ENCODE measurements around the gene FBXL2.
"Not testable (repeated sequence)": the region's sequence is repeated elsewhere in the genome, so short reads cannot be mapped to it uniquely, and the experiment has no call there.

The FBXL2 gene

DNA sequence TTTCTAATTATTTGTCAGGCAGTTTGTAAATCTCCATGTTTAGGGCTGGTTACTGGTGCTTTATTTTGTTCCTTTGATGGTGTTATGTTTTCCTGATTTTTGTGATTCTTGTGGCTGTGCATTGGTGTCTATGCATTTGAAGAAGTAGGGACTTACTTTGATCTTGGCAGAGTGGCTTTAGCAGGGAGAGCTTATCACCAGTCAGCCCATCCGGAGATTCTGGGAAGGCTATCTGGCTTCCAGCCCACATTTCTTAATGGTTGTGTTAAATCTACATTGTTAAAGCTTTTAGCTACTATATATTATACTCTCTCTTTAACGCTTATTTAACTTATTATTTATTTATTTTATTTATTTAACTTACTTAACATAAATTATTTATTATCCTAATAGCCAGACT is 35.1 kb downstream of the FBXL2 start:
- no peak overlapping the region for H3K4me2 ChIP-seq
- H3K4me1 ChIP-seq, result no peaks in the 10 kb centered on the region
- H3K4me3 ChIP-seq, result no peak overlapping the region
- H3K9me3 ChIP-seq (replicated peaks in 1 of 11), result peaks cover 7 to 24% (median 12%) of the 10 kb centered on the region in 11 experiments; a peak in 19 of 22 replicates
- H4K20me1 ChIP-seq, result no peaks in the 10 kb centered on the region
- H3K27me3 ChIP-seq, result no peaks in the 10 kb centered on the region
- H3K27ac ChIP-seq, result no peak overlapping the region
- no peak for TF ChIP-seq Cebpa-rat (IDR thresholded peaks at IDR 0.05)
- H3K9ac ChIP-seq, result no peak overlapping the region
- H3K36me3 ChIP-seq, result no peaks in the 10 kb centered on the region

DNA sequence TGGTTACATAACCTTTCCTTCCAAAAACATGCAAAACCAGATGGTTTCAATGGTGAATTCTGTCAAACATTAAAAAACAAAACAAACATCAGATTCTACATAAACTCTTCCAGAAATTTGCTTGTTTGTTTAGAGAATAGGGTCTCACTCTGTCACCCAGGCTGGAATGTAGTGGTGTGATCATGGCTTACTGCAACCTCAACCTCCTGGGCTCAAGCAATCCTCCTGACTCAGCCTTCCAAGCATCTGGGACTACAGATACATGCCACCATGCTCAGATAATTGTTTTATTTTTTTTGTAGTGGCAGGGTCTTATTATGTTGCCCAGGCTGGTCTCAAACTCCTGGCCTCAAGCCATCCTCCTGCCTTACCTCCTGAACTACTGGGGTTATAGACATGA is 36.1 kb downstream of the FBXL2 start:
- Histone ChIP-seq H3K27ac (no peak overlapping the region), H3K27me3 (no peaks in the 10 kb centered on the region), H3K9me3 (replicated peaks in 1 of 11) (peaks cover 7 to 24% (median 12%) of the 10 kb centered on the region in 11 experiments; a peak in 19 of 22 replicates), H3K4me3 (no peak overlapping the region), H3K9ac (no peak overlapping the region), H3K36me3 (no peaks in the 10 kb centered on the region), H3K4me2 (no peak overlapping the region), H3K4me1 (no peaks in the 10 kb centered on the region), H4K20me1 (no peaks in the 10 kb centered on the region)
- TF ChIP-seq Cebpa-rat (IDR thresholded peaks at IDR 0.05), result no peak

DNA sequence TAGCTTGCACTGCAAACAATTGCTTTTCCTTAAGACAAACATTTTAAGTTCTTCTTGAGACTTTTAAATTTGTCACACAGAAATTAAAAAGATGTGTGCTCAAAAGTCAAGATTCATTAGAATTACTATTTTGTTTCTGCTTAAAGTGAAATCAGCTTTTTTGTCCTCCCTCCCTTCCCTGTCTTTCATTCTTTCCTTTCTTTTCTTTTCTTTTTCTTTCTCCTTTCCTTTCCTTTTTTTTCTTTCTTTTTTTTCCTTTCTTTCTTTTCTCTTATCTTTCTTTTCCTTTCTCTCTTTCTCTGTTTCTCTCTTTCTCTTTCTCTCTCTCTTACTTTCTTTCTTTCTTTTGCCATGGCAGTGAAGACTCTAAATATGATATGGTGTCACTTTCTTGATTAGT is 37.8 kb downstream of the FBXL2 start:
- Histone ChIP-seq H3K4me1 (no peaks in the 10 kb centered on the region), H3K27me3 (no peaks in the 10 kb centered on the region), H3K36me3 (no peaks in the 10 kb centered on the region), H3K4me2 (no peak overlapping the region), H3K27ac (no peak overlapping the region), H3K9ac (no peak overlapping the region), H4K20me1 (no peaks in the 10 kb centered on the region), H3K4me3 (no peak overlapping the region), H3K9me3 (replicated peaks in 1 of 11) (peaks cover 7 to 21% (median 12%) of the 10 kb centered on the region in 11 experiments; a peak in 19 of 22 replicates)
- no peak for TF ChIP-seq Cebpa-rat (IDR thresholded peaks at IDR 0.05)

DNA sequence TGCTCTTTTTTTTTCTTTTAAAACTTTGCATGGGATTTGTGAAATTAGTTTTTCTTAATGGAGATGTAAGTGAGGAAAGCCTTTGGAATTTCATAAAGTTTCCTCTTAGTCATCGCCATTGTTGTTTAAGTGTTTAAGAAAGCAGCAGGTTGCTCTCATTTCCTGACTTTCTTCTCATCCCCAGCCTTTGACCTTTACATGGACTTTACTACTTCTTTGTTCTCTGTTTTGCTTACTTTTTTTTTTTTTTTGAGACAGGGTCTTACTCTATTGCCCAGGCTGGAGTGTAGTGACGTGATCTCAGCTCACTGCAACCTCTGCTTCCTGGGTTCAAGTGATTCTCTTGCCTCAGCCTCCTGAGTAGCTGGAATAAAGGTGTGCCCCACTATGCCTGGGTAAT is 38.6 kb downstream of the FBXL2 start:
- Histone ChIP-seq H3K27me3 (no peaks in the 10 kb centered on the region), H3K4me3 (no peak overlapping the region), H4K20me1 (no peaks in the 10 kb centered on the region), H3K36me3 (no peaks in the 10 kb centered on the region), H3K9me3 (replicated peaks in 1 of 11) (peaks cover 2 to 13% (median 5%) of the 10 kb centered on the region in 11 experiments; a peak in 17 of 22 replicates), H3K27ac (no peak overlapping the region), H3K4me1 (no peaks in the 10 kb centered on the region), H3K4me2 (no peak overlapping the region), H3K9ac (no peak overlapping the region)
- TF ChIP-seq Cebpa-rat (IDR thresholded peaks at IDR 0.05), result no peak

DNA sequence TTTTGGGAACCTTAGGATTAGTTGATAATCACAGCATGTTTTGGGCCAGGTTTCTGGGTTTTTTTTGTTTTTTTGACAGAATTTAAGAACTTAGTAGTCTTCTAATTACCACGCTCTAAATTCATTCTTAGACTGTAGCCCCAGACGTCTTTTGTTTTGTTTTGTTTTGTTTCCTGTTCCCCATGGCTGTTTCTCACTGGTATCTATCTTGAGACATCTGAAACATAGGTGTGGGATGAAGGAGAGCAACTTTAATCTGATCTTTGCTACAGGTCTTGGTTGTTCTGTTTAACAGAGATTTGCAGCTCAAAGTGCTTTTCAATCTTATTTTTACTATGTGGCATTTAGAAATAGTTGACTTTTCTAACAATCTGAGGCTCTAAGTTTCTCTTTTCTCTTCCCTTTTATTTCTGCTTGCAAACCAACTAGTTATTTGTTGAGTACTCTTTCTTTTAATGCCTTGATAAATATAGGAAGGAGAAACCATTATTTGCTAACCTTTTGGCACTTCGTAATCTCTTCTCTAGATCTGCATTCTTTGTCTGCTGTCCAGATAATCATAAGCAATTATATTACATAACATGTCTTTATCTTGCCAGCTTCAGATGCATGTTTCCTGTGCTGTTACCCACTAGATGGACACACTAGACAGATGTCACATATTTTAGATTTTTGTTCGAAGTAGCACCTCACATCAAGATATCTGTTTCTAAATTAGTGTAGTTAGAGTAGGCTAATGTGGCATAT is 40.9 kb downstream of the FBXL2 start:
- H3K4me1 ChIP-seq, result no peaks in the 10 kb centered on the region
- H3K36me3 ChIP-seq, result no peaks in the 10 kb centered on the region
- H3K9me3 ChIP-seq (replicated peaks in 1 of 11), result peaks cover 0 to 11% (median 0%) of the 10 kb centered on the region in 11 experiments; a peak in 1 of 22 replicates
- no peak overlapping the region for H3K4me3 ChIP-seq
- H3K9ac ChIP-seq, result no peak overlapping the region
- TF ChIP-seq Cebpa-rat (IDR thresholded peaks at IDR 0.05), result no peak
- H3K27me3 ChIP-seq, result no peaks in the 10 kb centered on the region
- no peak overlapping the region for H3K4me2 ChIP-seq
- H3K27ac ChIP-seq, result no peak overlapping the region
- H4K20me1 ChIP-seq, result no peaks in the 10 kb centered on the region

DNA sequence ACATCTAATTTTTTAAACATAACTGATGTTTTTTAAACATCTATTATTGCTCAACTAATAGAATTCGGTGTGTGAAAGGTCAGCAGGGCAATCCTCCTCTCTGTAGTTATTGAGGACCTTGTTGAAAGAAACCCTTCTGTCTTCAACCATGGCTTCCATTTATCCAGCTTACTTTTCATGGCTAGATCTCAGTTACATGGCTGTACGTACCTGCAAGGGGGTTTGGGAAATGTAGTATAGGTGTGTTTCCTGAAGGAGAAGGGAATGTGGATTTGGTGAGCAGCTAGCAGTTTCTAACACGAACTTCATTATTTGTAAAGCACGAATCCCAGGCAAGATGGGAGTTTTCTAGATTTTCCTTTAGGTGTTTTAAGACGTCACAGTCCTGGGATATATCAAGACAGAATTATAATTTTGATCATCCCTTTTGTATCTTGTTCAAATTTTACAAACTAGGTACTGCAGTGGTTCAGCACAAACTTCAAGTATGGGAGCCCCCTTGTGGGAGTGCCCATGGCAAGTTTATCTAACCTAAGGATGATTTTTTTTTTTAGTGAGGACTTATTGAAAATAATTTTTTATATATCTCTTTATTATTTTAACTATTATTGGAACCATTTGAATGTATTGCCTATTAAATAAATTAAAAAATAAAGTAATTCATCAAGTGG is 41.6 kb downstream of the FBXL2 start:
- Histone ChIP-seq H4K20me1 (no peaks in the 10 kb centered on the region), H3K4me2 (no peak overlapping the region), H3K4me3 (no peak overlapping the region), H3K27ac (no peak overlapping the region), H3K4me1 (no peaks in the 10 kb centered on the region), H3K9me3 (replicated peaks in 1 of 11) (peaks cover 0 to 11% (median 0%) of the 10 kb centered on the region in 11 experiments; a peak in 1 of 22 replicates), H3K9ac (no peak overlapping the region), H3K36me3 (no peaks in the 10 kb centered on the region), H3K27me3 (no peaks in the 10 kb centered on the region)
- no peak for TF ChIP-seq Cebpa-rat (IDR thresholded peaks at IDR 0.05)

DNA sequence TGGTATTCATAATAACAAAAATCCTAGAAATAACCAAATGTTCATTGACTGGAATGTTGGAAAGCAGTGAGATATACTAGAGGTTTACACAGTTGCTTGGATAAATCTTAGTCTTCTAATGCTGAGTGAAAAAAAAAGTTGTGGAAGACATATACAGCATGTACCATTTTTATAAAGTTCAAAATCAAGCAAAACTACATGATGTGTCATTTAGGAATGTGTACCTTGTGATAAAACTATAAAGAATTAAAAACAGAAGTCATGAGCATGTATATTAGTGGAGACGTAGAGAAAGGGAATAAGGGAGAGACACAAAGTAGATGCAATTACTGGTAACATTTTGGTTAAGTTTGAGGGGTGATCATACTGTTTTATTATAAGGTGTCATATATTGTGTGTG is 45.2 kb downstream of the FBXL2 start:
- Histone ChIP-seq H3K4me2 (no peak overlapping the region), H3K36me3 (no peaks in the 10 kb centered on the region)
- TF ChIP-seq Cebpa-rat (IDR thresholded peaks at IDR 0.05), result no peak

DNA sequence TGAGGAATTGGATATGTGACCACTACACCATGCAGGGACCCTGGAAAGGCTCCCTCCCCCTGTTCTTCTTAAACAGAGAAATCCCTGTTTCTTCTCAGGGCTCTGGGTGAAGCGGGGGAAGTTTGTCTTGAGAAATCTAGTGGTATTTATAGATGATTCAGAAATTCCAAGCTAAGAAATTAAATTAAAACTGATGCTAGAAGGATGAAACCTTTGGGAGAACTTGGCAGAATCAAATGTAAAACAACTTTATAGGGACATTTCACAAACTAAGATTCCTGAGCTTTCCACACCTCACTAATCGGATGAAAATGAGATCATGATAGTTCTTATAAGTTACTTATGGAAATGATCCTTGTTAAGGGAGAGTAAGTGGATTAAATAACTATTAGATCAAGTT is 54.2 kb downstream of the FBXL2 start:
- H3K4me1 ChIP-seq, result no peaks in the 10 kb centered on the region
- no peak overlapping the region for H3K4me3 ChIP-seq
- H3K4me2 ChIP-seq, result no peak overlapping the region
- no peaks in the 10 kb centered on the region for H3K36me3 ChIP-seq
- no peak overlapping the region for H3K27ac ChIP-seq
- peaks cover 15 to 19% (median 17%) of the 10 kb centered on the region in 11 experiments for H3K9me3 ChIP-seq (replicated peaks in 1 of 11)
- H4K20me1 ChIP-seq, result no peaks in the 10 kb centered on the region
- no peaks in the 10 kb centered on the region for H3K27me3 ChIP-seq
- no peak for TF ChIP-seq Cebpa-rat (IDR thresholded peaks at IDR 0.05)
- H3K9ac ChIP-seq, result no peak overlapping the region

More for the DNA sequence above, 45.2 kb downstream of the FBXL2 start:
- no peak overlapping the region for H3K4me3 ChIP-seq
- no peak overlapping the region for H3K9ac ChIP-seq
- no peaks in the 10 kb centered on the region for H3K4me1 ChIP-seq
- H3K9me3 ChIP-seq (replicated peaks in 1 of 11), result peaks cover 0 to 11% (median 0%) of the 10 kb centered on the region in 11 experiments; a peak in 1 of 22 replicates
- H4K20me1 ChIP-seq, result no peaks in the 10 kb centered on the region
- no peaks in the 10 kb centered on the region for H3K27me3 ChIP-seq
- H3K27ac ChIP-seq, result no peak overlapping the region

DNA sequence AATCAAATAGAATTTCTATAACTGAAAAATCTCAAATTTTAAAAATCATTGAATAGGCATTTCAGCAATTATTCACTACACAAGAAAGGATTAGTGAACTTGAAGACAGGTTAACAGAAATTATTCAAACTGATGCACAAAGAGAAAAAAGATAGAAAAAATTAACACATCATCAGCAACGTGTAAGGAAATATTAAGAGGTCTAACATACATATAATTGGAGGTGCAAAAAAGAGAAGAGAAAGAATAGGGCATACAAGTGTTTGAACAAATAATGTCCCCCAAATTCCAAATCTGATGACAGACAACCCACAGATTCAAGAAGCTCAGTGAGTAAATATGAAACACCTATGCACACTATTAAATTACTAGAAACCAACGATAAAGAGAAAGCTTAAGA is 57.1 kb downstream of the FBXL2 start:
- Histone ChIP-seq H3K9ac (no peak overlapping the region), H3K27ac (no peak overlapping the region), H3K4me1 (no peaks in the 10 kb centered on the region), H3K4me2 (no peak overlapping the region), H3K27me3 (no peaks in the 10 kb centered on the region), H3K36me3 (no peaks in the 10 kb centered on the region), H3K4me3 (no peak overlapping the region), H4K20me1 (no peaks in the 10 kb centered on the region), H3K9me3 (replicated peaks in 1 of 11) (peaks cover 15 to 29% (median 26%) of the 10 kb centered on the region in 11 experiments)
- TF ChIP-seq Cebpa-rat (IDR thresholded peaks at IDR 0.05), result no peak

DNA sequence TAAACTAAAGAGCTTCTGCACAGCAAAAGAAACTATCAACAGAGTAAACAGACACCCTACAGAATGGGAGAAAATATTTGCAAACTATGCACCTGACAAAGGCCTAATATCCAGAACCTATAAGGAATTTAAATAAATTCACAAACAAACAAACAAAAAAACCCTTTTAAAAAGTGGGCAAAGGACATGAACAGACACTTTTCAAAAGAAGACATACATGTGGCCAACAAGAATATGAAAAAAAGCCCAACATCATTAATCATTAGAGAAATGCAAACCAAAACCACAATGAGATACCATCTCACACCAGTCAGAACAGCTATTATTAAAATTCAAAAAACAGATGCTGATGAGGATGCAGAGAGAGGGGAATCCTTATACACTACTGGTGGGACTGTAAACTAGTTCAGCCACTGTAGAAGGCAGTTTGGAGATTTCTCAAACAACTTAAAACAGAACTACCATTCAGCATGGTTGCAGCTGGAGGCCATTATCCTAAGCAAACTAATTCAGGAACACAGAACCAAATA is 61.8 kb downstream of the FBXL2 start:
- H3K9ac ChIP-seq, H3K4me2 ChIP-seq, H3K4me1 ChIP-seq, H3K27me3 ChIP-seq, H3K36me3 ChIP-seq, H3K4me3 ChIP-seq, H4K20me1 ChIP-seq, H3K27ac ChIP-seq: not testable (repeated sequence)
- peaks cover 9 to 22% (median 20%) of the 10 kb centered on the region in 11 experiments for H3K9me3 ChIP-seq (replicated peaks in 1 of 11)

Data from BLaER1 treated with 17β-estradiol and CSF1 and Interleukin-3, amounts not matched to agents 10 nM and 100 nM (cell line).